HCT116 (cell line): Measurements from ENCODE around the gene TTC8. TPM values are rescaled to one million over a fixed set of nuclear protein-coding genes. Genes with fewer than 3 reads are reported as not detected.

Experiments
- ATAC-seq: fragments of 200-7000 bp; cut with Tn5 transposase; 2 replicates; pipeline ENCODE4 v1.9.1; 2020; ENCODE audit warnings: mild to moderate bottlenecking, moderate library complexity
- BruUV-seq: library from RNA; stranded (reverse); fragments of 400-500 nt; replicated peaks from 2 replicates; lab custom pipeline; 2021; lab: Mats Ljungman, UMichigan
- CTCF ChIA-PET: fragments of 300-600 bp; sonication (Branson Sonifier 250); formaldehyde crosslinking; loops from one replicate; lab custom pipeline; 2021; ENCODE audit warnings: antibody characterized with exemption; lab: Charles Lee
- POLR2A ChIA-PET: fragments of 300-600, 350-600 bp; sonication (Branson Sonifier 250); formaldehyde crosslinking; loops from one replicate; lab custom pipeline; 2021; ENCODE audit warnings: antibody characterized with exemption; lab: Charles Lee
- RAD21 ChIA-PET, 2 experiments: fragments of 300-600 bp; sonication (Branson Sonifier 250); formaldehyde crosslinking; loops; one replicate each; lab custom pipeline; 2023; ENCODE audit warnings: low total read pairs in 2 of 2; ENCODE audit not compliant: uncharacterized antibody in 2 of 2, unreplicated experiment in 2 of 2, low non-redundant PET in 1 of 2; lab: Charles Lee
- DNase-seq: peaks from one replicate; pipeline ENCODE4 v3.0.0-alpha.2; 2010; ENCODE audit warnings: low read depth, low spot score
- H2AFZ ChIP-seq: fragments of 200-600 bp; shearing (Covaris generic), sonication (generic); 2 replicates; pipeline ENCODE4 v1.6.1; 2017; ENCODE audit warnings: low read depth, mixed run types, mixed read lengths, antibody characterized with exemption, low read length; ENCODE audit not compliant: poor library complexity, severe bottlenecking
- H3K27ac ChIP-seq: 2 replicates; pipeline ENCODE4 v1.5.1; 2012; ENCODE audit warnings: low read depth, low read length
- H3K27me3 ChIP-seq: fragments of 200-600 bp; sonication (generic); 2 replicates; pipeline ENCODE4 v1.6.1; 2016; ENCODE audit warnings: mixed run types, low read length, mixed read lengths; ENCODE audit not compliant: insufficient read depth
- H3K36me3 ChIP-seq, 2 experiments: fragments of 200-500 bp in 1 of 2; fragments of 200-600 bp in 1 of 2; sonication (Bioruptor generic) in 1 of 2; sonication (generic) in 1 of 2; 2 replicates each; pipeline versions ENCODE4 v1.5.1 to v1.6.1; 2014 to 2016; ENCODE audit warnings: low read length in 2 of 2, inconsistent platforms in 1 of 2, mixed read lengths in 1 of 2, mixed run types in 1 of 2; ENCODE audit not compliant: insufficient read depth in 2 of 2, control insufficient read depth in 1 of 2
- H3K4me1 ChIP-seq, 2 experiments: fragments of 200-600 bp in 1 of 2; sonication (generic) in 1 of 2; 2 replicates each; pipeline versions ENCODE4 v1.5.1 to v1.6.1; 2012 to 2017; ENCODE audit warnings: low read length in 2 of 2, inconsistent platforms in 1 of 2, mild to moderate bottlenecking in 1 of 2, mixed read lengths in 1 of 2, mixed run types in 1 of 2, moderate library complexity in 1 of 2; ENCODE audit not compliant: insufficient read depth in 2 of 2, control insufficient read depth in 1 of 2
- H3K4me2 ChIP-seq: fragments of 200-600 bp; sonication (generic); 2 replicates; pipeline ENCODE4 v1.6.1; 2017; ENCODE audit warnings: mixed run types, low read length, mixed read lengths
- H3K4me3 ChIP-seq, 2 experiments: fragments of 200-600 bp in 1 of 2; sonication (generic) in 1 of 2; replicated peaks in 1 of 2; 2 replicates each; pipeline ENCODE4 v1.5.1; 2011 to 2016; ENCODE audit warnings: low read length in 2 of 2, control low read depth in 1 of 2, low read depth in 1 of 2, mild to moderate bottlenecking in 1 of 2, mixed read lengths in 1 of 2, mixed run types in 1 of 2
- H3K79me2 ChIP-seq: fragments of 200-600 bp; sonication (generic); 2 replicates; pipeline ENCODE4 v1.6.1; 2017; ENCODE audit warnings: mild to moderate bottlenecking, mixed run types, low read length, moderate library complexity, mixed read lengths; ENCODE audit not compliant: insufficient read depth
- H3K9ac ChIP-seq: fragments of 200-600 bp; sonication (generic); 2 replicates; pipeline ENCODE4 v1.6.1; 2016; ENCODE audit warnings: low read length, mixed read lengths
- H3K9me2 ChIP-seq: fragments of 200-600 bp; sonication (generic), shearing (Covaris generic); 2 replicates; pipeline ENCODE4 v1.6.1; 2017; ENCODE audit warnings: mixed run types, mild to moderate bottlenecking, moderate library complexity; ENCODE audit not compliant: insufficient read depth
- H3K9me3 ChIP-seq, 2 experiments: fragments of 200-500 bp in 1 of 2; fragments of 200-600 bp in 1 of 2; sonication (Bioruptor generic) in 1 of 2; sonication (generic) in 1 of 2; 2 replicates each; pipeline ENCODE4 v1.6.1; 2014 to 2017; ENCODE audit warnings: low read length in 2 of 2, mixed read lengths in 2 of 2, inconsistent platforms in 1 of 2, low read depth in 1 of 2, mild to moderate bottlenecking in 1 of 2, mixed run types in 1 of 2, moderate library complexity in 1 of 2; ENCODE audit not compliant: control insufficient read depth in 1 of 2, insufficient read depth in 1 of 2
- H4K20me1 ChIP-seq: fragments of 200-600 bp; sonication (generic), shearing (Covaris generic); 2 replicates; pipeline ENCODE4 v1.6.1; 2017; ENCODE audit warnings: mixed run types, mild to moderate bottlenecking, moderate library complexity; ENCODE audit not compliant: insufficient read depth
- ATF3 ChIP-seq: IDR thresholded peaks from 2 replicates; pipeline ENCODE4 v1.6.1; 2012
- JUND ChIP-seq: IDR thresholded peaks from 2 replicates; pipeline ENCODE4 v1.6.1; 2012
- POLR2A ChIP-seq: IDR thresholded peaks from 2 replicates; pipeline ENCODE4 v1.7.0; 2011; ENCODE audit warnings: borderline replicate concordance; ENCODE audit not compliant: insufficient read depth, insufficient read length; ENCODE audit errors: extremely low read depth
- POLR2AphosphoS5 ChIP-seq: IDR thresholded peaks from 2 replicates; pipeline ENCODE4 v1.6.1; 2011; ENCODE audit warnings: mild to moderate bottlenecking, low read depth, low read length, moderate library complexity
- TCF7L2 ChIP-seq: IDR thresholded peaks from 2 replicates; pipeline ENCODE4 v1.7.0; 2011; ENCODE audit warnings: borderline replicate concordance, inconsistent platforms; ENCODE audit not compliant: insufficient read depth, insufficient read length; ENCODE audit errors: extremely low read depth
- ZBTB33 ChIP-seq: IDR thresholded peaks from 2 replicates; pipeline ENCODE4 v1.6.1; 2011; ENCODE audit warnings: mild to moderate bottlenecking, low read length, moderate library complexity; ENCODE audit not compliant: insufficient replicate concordance; ENCODE audit errors: extremely low read depth
- intact Hi-C: fragments of 100-400 bp; cut with micrococcal nuclease; formaldehyde crosslinking; loops from 2 replicates; pipeline ENCODE4 v1.10.0; 2022
- total RNA-seq: library from RNA; stranded (reverse); gene quantifications from one replicate; pipeline ENCODE4 v1.2.1, GENCODE V29; 2021; ENCODE audit not compliant: unreplicated experiment

Gene TTC8
- total RNA-seq, 1 experiment from 2014 or later, result 21.4 TPM

GRCh38 chr14:88791252-88791621, 33.2 kb upstream of the TTC8 start:
- BruUV-seq, result TSS peak; percentile 51
- Histone ChIP-seq H3K9ac (no peak overlapping the region), H3K9me2 (no peaks in the 10 kb centered on the region), H3K27me3 (no peaks in the 10 kb centered on the region), H4K20me1 (no peaks in the 10 kb centered on the region), H3K4me1 (peaks cover 0 to 16% of the 10 kb centered on the region in 2 experiments; a peak in 1 of 4 replicates), H3K9me3 (no peaks in the 10 kb centered on the region), H3K36me3 (no peaks in the 10 kb centered on the region), H2AFZ (no peak overlapping the region), H3K79me2 (no peaks in the 10 kb centered on the region), H3K4me2 (peak overlapping the region; percentile 89), H3K4me3 (no peak overlapping the region; a peak in 1 of 4 replicates), H3K27ac (no peak overlapping the region)
- TF ChIP-seq ZBTB33 (no peak), POLR2AphosphoS5 (no peak), POLR2A (no peak), JUND (no peak), TCF7L2 (no peak), ATF3 (no peak)
- intact Hi-C loops, result no loop called here
- ChIA-PET RAD21 (interaction anchor here in 1 of 2 experiments (1.0 kb wide), 1 partner anchor 124 kb away, joined by 3 read pairs; no protein-coding TSS in a partner anchor), POLR2A (no interaction called here), CTCF (no interaction called here)
- DNase-seq, result no peak
- no peak for ATAC-seq
